ENCODE results near the gene GLE1.
A peak's percentile ranks its signal among the peaks of the same experiment; 100 is the strongest.

The GLE1 gene

DNA sequence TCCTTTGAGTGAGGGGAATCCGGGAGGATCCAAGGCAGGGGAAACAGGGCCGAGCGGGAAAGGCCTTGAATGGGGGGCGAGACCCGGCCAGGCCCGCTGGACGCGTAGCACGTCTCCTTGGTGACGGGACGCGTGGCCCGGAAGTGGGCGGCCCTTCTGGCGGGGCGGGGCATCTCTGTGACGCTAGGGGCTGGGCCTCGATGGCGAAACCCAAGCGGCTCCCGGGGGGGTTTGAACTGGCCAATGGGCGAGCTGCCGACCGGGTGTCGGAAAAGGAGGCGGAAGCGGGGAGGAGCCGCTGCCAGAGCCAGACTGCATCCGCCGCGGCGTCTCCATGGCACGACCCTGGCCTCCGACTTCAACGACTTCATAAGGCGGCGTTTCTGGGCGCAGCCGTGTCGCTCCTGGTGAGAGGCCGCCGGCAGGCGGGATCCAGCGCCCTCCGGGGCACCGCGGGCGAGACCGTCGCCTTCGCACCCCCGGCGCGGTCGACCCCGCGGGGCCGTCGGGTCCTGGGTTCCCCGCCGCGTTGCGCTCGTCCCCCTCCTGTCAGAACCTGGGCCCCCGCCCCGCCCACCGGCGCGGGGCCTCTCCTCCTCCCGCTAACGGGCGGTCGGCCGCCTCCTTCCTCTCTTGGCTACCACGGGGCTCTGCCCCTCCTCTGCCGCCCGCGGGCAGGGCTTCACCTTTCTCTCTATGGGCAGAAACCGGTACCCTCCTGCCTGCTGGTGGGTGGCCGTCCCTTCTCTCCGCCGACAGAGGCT, 48.5 kb upstream of the GLE1 start, which contains the start of gene ODF2 (continued):
- no peak for TF ChIP-seq SALL2 (tag by site-specific recombination; IDR thresholded peaks at IDR 0.05; ENCODE audit: borderline replicate concordance)
- 0 out of 2 replicates have a peak, but pooled peaks have one; percentile 46 for TF ChIP-seq ZSCAN30 (tag by site-specific recombination; IDR thresholded peaks at IDR 0.05)
- no peak for TF ChIP-seq WT1 (tag by site-specific recombination; IDR thresholded peaks at IDR 0.05)
- TF ChIP-seq FEZF1 (tag by site-specific recombination; IDR thresholded peaks at IDR 0.05), result no peak
- no peak for TF ChIP-seq ZNF76 (tag by site-specific recombination; IDR thresholded peaks at IDR 0.05; ENCODE audit: borderline replicate concordance, low read depth)
- TF ChIP-seq ZNF19 (tag by site-specific recombination; IDR thresholded peaks at IDR 0.05; ENCODE audit: low read depth), result no peak
- no peak for TF ChIP-seq ZNF426 (tag by site-specific recombination; IDR thresholded peaks at IDR 0.05)
- no peak for TF ChIP-seq ZNF514 (tag by site-specific recombination; IDR thresholded peaks at IDR 0.05)
- TF ChIP-seq ZNF639 (tag by site-specific recombination; IDR thresholded peaks at IDR 0.05), result no peak
- no peak for TF ChIP-seq ZBTB48 (tag by site-specific recombination; IDR thresholded peaks at IDR 0.05)
- 0 out of 2 replicates have a peak, but pooled peaks have one; percentile 13 for TF ChIP-seq ZNF341 (tag by site-specific recombination; IDR thresholded peaks at IDR 0.05; ENCODE audit: low read depth)
- no peak for TF ChIP-seq ZBTB11 (tag by site-specific recombination; conservative IDR thresholded peaks at IDR 0.05; ENCODE audit: low read depth)
- no peak for TF ChIP-seq ZNF324 (tag by site-specific recombination; IDR thresholded peaks at IDR 0.05)
- TF ChIP-seq, protein P1, sequence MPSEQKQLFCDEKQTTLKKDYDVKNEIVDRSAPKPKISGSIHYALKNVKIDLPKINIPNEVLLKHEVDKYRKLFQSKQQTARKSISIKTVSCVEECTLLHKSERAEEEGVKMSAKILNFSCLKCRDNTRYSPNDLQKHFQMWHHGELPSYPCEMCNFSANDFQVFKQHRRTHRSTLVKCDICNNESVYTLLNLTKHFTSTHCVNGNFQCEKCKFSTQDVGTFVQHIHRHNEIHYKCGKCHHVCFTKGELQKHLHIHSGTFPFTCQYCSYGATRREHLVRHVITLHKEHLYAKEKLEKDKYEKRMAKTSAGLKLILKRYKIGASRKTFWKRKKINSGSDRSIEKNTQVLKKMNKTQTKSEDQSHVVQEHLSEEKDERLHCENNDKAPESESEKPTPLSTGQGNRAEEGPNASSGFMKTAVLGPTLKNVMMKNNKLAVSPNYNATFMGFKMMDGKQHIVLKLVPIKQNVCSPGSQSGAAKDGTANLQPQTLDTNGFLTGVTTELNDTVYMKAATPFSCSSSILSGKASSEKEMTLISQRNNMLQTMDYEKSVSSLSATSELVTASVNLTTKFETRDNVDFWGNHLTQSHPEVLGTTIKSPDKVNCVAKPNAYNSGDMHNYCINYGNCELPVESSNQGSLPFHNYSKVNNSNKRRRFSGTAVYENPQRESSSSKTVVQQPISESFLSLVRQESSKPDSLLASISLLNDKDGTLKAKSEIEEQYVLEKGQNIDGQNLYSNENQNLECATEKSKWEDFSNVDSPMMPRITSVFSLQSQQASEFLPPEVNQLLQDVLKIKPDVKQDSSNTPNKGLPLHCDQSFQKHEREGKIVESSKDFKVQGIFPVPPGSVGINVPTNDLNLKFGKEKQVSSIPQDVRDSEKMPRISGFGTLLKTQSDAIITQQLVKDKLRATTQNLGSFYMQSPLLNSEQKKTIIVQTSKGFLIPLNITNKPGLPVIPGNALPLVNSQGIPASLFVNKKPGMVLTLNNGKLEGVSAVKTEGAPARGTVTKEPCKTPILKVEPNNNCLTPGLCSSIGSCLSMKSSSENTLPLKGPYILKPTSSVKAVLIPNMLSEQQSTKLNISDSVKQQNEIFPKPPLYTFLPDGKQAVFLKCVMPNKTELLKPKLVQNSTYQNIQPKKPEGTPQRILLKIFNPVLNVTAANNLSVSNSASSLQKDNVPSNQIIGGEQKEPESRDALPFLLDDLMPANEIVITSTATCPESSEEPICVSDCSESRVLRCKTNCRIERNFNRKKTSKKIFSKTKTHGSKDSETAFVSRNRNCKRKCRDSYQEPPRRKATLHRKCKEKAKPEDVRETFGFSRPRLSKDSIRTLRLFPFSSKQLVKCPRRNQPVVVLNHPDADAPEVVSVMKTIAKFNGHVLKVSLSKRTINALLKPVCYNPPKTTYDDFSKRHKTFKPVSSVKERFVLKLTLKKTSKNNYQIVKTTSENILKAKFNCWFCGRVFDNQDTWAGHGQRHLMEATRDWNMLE (tag by site-specific recombination; conservative IDR thresholded peaks at IDR 0.05; ENCODE audit: low read depth), result no peak
- TF ChIP-seq ZIC2 (tag by site-specific recombination; IDR thresholded peaks at IDR 0.05), result no peak
- no peak for TF ChIP-seq GLI2 (tag by site-specific recombination; IDR thresholded peaks at IDR 0.05; ENCODE audit: borderline replicate concordance, low read depth)
- TF ChIP-seq, protein P2, sequence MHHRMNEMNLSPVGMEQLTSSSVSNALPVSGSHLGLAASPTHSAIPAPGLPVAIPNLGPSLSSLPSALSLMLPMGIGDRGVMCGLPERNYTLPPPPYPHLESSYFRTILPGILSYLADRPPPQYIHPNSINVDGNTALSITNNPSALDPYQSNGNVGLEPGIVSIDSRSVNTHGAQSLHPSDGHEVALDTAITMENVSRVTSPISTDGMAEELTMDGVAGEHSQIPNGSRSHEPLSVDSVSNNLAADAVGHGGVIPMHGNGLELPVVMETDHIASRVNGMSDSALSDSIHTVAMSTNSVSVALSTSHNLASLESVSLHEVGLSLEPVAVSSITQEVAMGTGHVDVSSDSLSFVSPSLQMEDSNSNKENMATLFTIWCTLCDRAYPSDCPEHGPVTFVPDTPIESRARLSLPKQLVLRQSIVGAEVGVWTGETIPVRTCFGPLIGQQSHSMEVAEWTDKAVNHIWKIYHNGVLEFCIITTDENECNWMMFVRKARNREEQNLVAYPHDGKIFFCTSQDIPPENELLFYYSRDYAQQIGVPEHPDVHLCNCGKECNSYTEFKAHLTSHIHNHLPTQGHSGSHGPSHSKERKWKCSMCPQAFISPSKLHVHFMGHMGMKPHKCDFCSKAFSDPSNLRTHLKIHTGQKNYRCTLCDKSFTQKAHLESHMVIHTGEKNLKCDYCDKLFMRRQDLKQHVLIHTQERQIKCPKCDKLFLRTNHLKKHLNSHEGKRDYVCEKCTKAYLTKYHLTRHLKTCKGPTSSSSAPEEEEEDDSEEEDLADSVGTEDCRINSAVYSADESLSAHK (tag by site-specific recombination; IDR thresholded peaks at IDR 0.05), result no peak
- TF ChIP-seq BCL6B (tag by site-specific recombination; IDR thresholded peaks at IDR 0.05), result no peak
- TF ChIP-seq, protein P3, sequence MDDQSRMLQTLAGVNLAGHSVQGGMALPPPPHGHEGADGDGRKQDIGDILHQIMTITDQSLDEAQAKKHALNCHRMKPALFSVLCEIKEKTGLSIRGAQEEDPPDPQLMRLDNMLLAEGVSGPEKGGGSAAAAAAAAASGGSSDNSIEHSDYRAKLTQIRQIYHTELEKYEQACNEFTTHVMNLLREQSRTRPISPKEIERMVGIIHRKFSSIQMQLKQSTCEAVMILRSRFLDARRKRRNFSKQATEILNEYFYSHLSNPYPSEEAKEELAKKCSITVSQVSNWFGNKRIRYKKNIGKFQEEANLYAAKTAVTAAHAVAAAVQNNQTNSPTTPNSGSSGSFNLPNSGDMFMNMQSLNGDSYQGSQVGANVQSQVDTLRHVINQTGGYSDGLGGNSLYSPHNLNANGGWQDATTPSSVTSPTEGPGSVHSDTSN (CRISPR knock-in tag; IDR thresholded peaks at IDR 0.05), result 0 out of 2 replicates have a peak, but pooled peaks have one; percentile 23
- peak; percentile 64 for TF ChIP-seq ZNF629 (tag by site-specific recombination; IDR thresholded peaks at IDR 0.05)
- TF ChIP-seq HOXD13 (CRISPR knock-in tag; IDR thresholded peaks at IDR 0.05; ENCODE audit: borderline replicate concordance), result no peak
- TF ChIP-seq ZNF157 (tag by site-specific recombination; IDR thresholded peaks at IDR 0.05), result no peak
- TF ChIP-seq ZNF701 (tag by site-specific recombination; IDR thresholded peaks at IDR 0.05), result no peak
- TF ChIP-seq ZNF202 (tag by site-specific recombination; IDR thresholded peaks at IDR 0.05; ENCODE audit: borderline replicate concordance), result no peak

All from HEK293 (cell line).